HEK293 (cell line): ENCODE measurements around the gene FIGN.

Source experiments
- CTCF ChIA-PET: fragments of 350-600 bp; formaldehyde crosslinking; extraction: SDS; loops from one replicate; lab custom pipeline; 2021; ENCODE audit warnings: antibody characterized with exemption; lab: Yijun Ruan, JAX
- POLR2A ChIA-PET: fragments of 300-600 bp; formaldehyde crosslinking; extraction: SDS; loops from one replicate; lab custom pipeline; 2020; ENCODE audit warnings: antibody characterized with exemption, inconsistent platforms; lab: Yijun Ruan, JAX
- H3K27ac ChIP-seq: fragments of 200-500 bp; sonication (Bioruptor generic); 2 replicates; pipeline ENCODE4 v1.5.1; 2014; ENCODE audit warnings: low read depth, low read length, control low read depth, inconsistent platforms; ENCODE audit errors: extremely low read depth
- H3K36me3 ChIP-seq, 2 experiments: fragments of 200-500 bp in 1 of 2; sonication (Bioruptor generic) in 1 of 2; 1 replicate in 1 of 2; 2 replicates in 1 of 2; pipeline ENCODE4 v1.5.1; 2014 to 2017; ENCODE audit warnings: inconsistent platforms in 2 of 2, low read length in 2 of 2; ENCODE audit not compliant: control insufficient read depth in 2 of 2, insufficient read depth in 1 of 2
- H3K4me1 ChIP-seq: fragments of 200-500 bp; sonication (Bioruptor generic); 2 replicates; pipeline ENCODE4 v1.5.1; 2014; ENCODE audit warnings: mild to moderate bottlenecking, low read length, inconsistent platforms; ENCODE audit not compliant: control insufficient read depth, insufficient read depth
- H3K4me3 ChIP-seq: 2 replicates; pipeline ENCODE4 v1.5.1; 2011; ENCODE audit warnings: low read depth, mild to moderate bottlenecking, control low read depth, low read length, moderate library complexity
- H3K9me3 ChIP-seq: fragments of 200-500 bp; sonication (Bioruptor generic); 2 replicates; pipeline ENCODE4 v1.5.1; 2014; ENCODE audit warnings: low read depth, low read length, inconsistent platforms; ENCODE audit not compliant: control insufficient read depth, insufficient read depth
- FEZF1 ChIP-seq: fragments of 450-650 bp; formaldehyde crosslinking; IDR thresholded peaks from 2 replicates; pipeline ENCODE4 v1.5.1; 2016; ENCODE audit warnings: missing biosample characterization, missing genetic modification characterization
- INSM2 ChIP-seq: fragments of 450-650 bp; formaldehyde crosslinking; IDR thresholded peaks from 2 replicates; pipeline ENCODE4 v1.5.1; 2016; ENCODE audit warnings: missing biosample characterization, missing genetic modification characterization
- KLF9 ChIP-seq: fragments of 450-650 bp; formaldehyde crosslinking; IDR thresholded peaks from 2 replicates; pipeline ENCODE4 v1.5.1; 2016; ENCODE audit warnings: missing biosample characterization, missing genetic modification characterization, low read depth
- SALL2 ChIP-seq: fragments of 450-650 bp; formaldehyde crosslinking; IDR thresholded peaks from 2 replicates; pipeline ENCODE4 v1.5.0; 2017; ENCODE audit warnings: missing biosample characterization, mild to moderate bottlenecking, missing genetic modification characterization, borderline replicate concordance
- SETDB1 ChIP-seq: IDR thresholded peaks from one replicate; pipeline ENCODE4 v1.6.1; 2017; ENCODE audit warnings: mild to moderate bottlenecking, low read length, moderate library complexity, mixed read lengths; ENCODE audit not compliant: insufficient read length
- TCF7L2 ChIP-seq: IDR thresholded peaks from 2 replicates; pipeline ENCODE4 v1.6.1; 2011; ENCODE audit warnings: low read depth, mild to moderate bottlenecking, inconsistent platforms, low read length, moderate library complexity, borderline replicate concordance
- ZBTB8A ChIP-seq: fragments of 450-650 bp; formaldehyde crosslinking; IDR thresholded peaks from 2 replicates; pipeline ENCODE4 v1.5.1; 2016; ENCODE audit warnings: missing biosample characterization, missing genetic modification characterization
- ZFP3 ChIP-seq: fragments of 450-650 bp; formaldehyde crosslinking; IDR thresholded peaks from 2 replicates; pipeline ENCODE4 v1.5.1; 2016; ENCODE audit warnings: low read depth, missing biosample characterization, missing genetic modification characterization
- ZNF155 ChIP-seq: fragments of 450-650 bp; formaldehyde crosslinking; IDR thresholded peaks from 2 replicates; pipeline ENCODE4 v1.5.1; 2016; ENCODE audit warnings: missing biosample characterization, missing genetic modification characterization
- ZNF302 ChIP-seq: fragments of 450-650 bp; formaldehyde crosslinking; IDR thresholded peaks from 2 replicates; pipeline ENCODE4 v1.5.1; 2016; ENCODE audit warnings: missing biosample characterization, missing genetic modification characterization, low read depth
- ZNF394 ChIP-seq: fragments of 450-650 bp; formaldehyde crosslinking; IDR thresholded peaks from 2 replicates; pipeline ENCODE4 v1.5.1; 2016; ENCODE audit warnings: missing biosample characterization, missing genetic modification characterization, mild to moderate bottlenecking, moderate library complexity, borderline replicate concordance
- ZNF398 ChIP-seq: fragments of 450-650 bp; formaldehyde crosslinking; IDR thresholded peaks from 2 replicates; pipeline ENCODE4 v1.5.1; 2017; ENCODE audit warnings: missing biosample characterization, missing genetic modification characterization
- ZNF416 ChIP-seq: fragments of 450-650 bp; formaldehyde crosslinking; IDR thresholded peaks from 2 replicates; pipeline ENCODE4 v1.5.1; 2016; ENCODE audit warnings: missing biosample characterization, missing genetic modification characterization
- ZNF48 ChIP-seq: fragments of 450-650 bp; formaldehyde crosslinking; IDR thresholded peaks from 2 replicates; pipeline ENCODE4 v1.5.1; 2016; ENCODE audit warnings: missing biosample characterization, missing genetic modification characterization
- ZNF529 ChIP-seq: fragments of 450-650 bp; formaldehyde crosslinking; IDR thresholded peaks from 2 replicates; pipeline ENCODE4 v1.5.1; 2017; ENCODE audit warnings: missing genetic modification characterization, missing biosample characterization; ENCODE audit not compliant: insufficient replicate concordance
- ZNF560 ChIP-seq: fragments of 450-650 bp; formaldehyde crosslinking; IDR thresholded peaks from 2 replicates; pipeline ENCODE4 v1.5.1; 2017; ENCODE audit warnings: missing biosample characterization, missing genetic modification characterization, borderline replicate concordance
- ZNF600 ChIP-seq: fragments of 450-650 bp; formaldehyde crosslinking; IDR thresholded peaks from 2 replicates; pipeline ENCODE4 v1.5.1; 2016; ENCODE audit warnings: missing biosample characterization, missing genetic modification characterization
- ZNF707 ChIP-seq: fragments of 450-650 bp; formaldehyde crosslinking; IDR thresholded peaks from 2 replicates; pipeline ENCODE4 v1.5.1; 2016; ENCODE audit warnings: missing biosample characterization, missing genetic modification characterization
- ZNF747 ChIP-seq: fragments of 450-650 bp; formaldehyde crosslinking; IDR thresholded peaks from 2 replicates; pipeline ENCODE4 v1.5.1; 2016; ENCODE audit warnings: missing biosample characterization, missing genetic modification characterization
- ZNF776 ChIP-seq: fragments of 450-650 bp; formaldehyde crosslinking; IDR thresholded peaks from 2 replicates; pipeline ENCODE4 v1.5.0; 2017; ENCODE audit warnings: missing biosample characterization, missing genetic modification characterization, borderline replicate concordance
- ZNF792 ChIP-seq: fragments of 450-650 bp; formaldehyde crosslinking; IDR thresholded peaks from 2 replicates; pipeline ENCODE4 v1.5.1; 2016; ENCODE audit warnings: missing biosample characterization, missing genetic modification characterization
- ZNF837 ChIP-seq: fragments of 450-650 bp; formaldehyde crosslinking; IDR thresholded peaks from 2 replicates; pipeline ENCODE4 v1.5.1; 2016; ENCODE audit warnings: missing biosample characterization, missing genetic modification characterization
- TF ChIP-seq, protein P1 (sequence below): fragments of 450-650 bp; formaldehyde crosslinking; IDR thresholded peaks from 2 replicates; pipeline ENCODE4 v1.5.1; 2016; ENCODE audit warnings: missing biosample characterization, missing genetic modification characterization
- TF ChIP-seq, protein P2 (sequence below): fragments of 450-650 bp; formaldehyde crosslinking; IDR thresholded peaks from 2 replicates; pipeline ENCODE4 v1.5.1; 2016; ENCODE audit warnings: missing biosample characterization, missing genetic modification characterization

Gene FIGN

GRCh38 chr2:163607630-163608029 is 128.2 kb downstream of the FIGN start:
- no peak overlapping the region for H3K4me3 ChIP-seq
- peaks cover 4% of the 10 kb centered on the region; the same call in 1 of the 2 replicates for H3K4me1 ChIP-seq
- no peak overlapping the region for H3K27ac ChIP-seq
- TF ChIP-seq KLF9: no peak
- TF ChIP-seq, protein P1, sequence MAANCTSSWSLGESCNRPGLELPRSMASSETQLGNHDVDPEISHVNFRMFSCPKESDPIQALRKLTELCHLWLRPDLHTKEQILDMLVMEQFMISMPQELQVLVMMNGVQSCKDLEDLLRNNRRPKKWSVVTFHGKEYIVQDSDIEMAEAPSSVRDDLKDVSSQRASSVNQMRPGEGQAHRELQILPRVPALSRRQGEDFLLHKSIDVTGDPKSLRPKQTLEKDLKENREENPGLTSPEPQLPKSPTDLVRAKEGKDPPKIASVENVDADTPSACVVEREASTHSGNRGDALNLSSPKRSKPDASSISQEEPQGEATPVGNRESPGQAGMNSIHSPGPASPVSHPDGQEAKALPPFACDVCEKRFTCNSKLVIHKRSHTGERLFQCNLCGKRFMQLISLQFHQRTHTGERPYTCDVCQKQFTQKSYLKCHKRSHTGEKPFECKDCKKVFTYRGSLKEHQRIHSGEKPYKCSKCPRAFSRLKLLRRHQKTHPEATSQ (tag by site-specific recombination): no peak
- no peak for TF ChIP-seq SALL2 (tag by site-specific recombination)
- TF ChIP-seq ZNF48 (tag by site-specific recombination): no peak
- no peak for TF ChIP-seq ZNF560 (tag by site-specific recombination)
- no peak for TF ChIP-seq ZNF529 (tag by site-specific recombination)
- TF ChIP-seq ZFP3 (tag by site-specific recombination): no peak
- no peak for TF ChIP-seq ZNF416 (tag by site-specific recombination)
- TF ChIP-seq, protein P2, sequence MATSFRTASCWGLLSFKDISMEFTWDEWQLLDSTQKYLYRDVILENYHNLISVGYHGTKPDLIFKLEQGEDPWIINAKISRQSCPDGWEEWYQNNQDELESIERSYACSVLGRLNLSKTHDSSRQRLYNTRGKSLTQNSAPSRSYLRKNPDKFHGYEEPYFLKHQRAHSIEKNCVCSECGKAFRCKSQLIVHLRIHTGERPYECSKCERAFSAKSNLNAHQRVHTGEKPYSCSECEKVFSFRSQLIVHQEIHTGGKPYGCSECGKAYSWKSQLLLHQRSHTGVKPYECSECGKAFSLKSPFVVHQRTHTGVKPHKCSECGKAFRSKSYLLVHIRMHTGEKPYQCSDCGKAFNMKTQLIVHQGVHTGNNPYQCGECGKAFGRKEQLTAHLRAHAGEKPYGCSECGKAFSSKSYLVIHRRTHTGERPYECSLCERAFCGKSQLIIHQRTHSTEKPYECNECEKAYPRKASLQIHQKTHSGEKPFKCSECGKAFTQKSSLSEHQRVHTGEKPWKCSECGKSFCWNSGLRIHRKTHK: no peak
- TF ChIP-seq ZNF837: no peak
- TF ChIP-seq FEZF1: no peak
- POLR2A ChIA-PET: no interaction called here
- CTCF ChIA-PET: no interaction called here
- peaks cover 0 to 15% of the 10 kb centered on the region in 2 experiments; a peak in 1 of 3 replicates for H3K36me3 ChIP-seq
- H3K9me3 ChIP-seq: no peaks in the 10 kb centered on the region

DNA sequence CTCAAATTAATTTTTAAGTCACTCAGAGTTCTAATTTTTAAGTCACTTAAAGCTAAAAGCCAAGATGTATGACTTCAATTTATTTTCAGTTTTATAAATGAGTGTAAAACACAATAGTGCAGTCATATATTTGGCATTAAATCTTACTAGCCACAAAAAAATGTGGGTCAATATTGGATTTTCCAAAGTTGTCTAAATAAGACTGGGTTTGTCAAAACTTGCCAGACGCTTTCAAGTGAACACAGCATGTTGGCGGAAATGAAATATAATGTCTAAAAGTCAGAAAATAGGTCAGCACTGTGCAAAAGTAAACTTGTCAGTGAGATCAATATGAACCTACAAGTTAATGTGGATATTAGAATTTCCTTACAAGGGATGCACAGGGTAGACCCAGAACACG is 128.9 kb downstream of the FIGN start:
- Histone ChIP-seq H3K4me3 (no peak overlapping the region), H3K9me3 (no peaks in the 10 kb centered on the region), H3K36me3 (peaks cover 0 to 15% of the 10 kb centered on the region in 2 experiments; a peak in 1 of 3 replicates), H3K27ac (no peak overlapping the region), H3K4me1 (peaks cover 4% of the 10 kb centered on the region; the same call in 1 of the 2 replicates)
- POLR2A ChIA-PET: no interaction called here
- CTCF ChIA-PET: no interaction called here
- TF ChIP-seq INSM2 (no peak), ZNF792 (tag by site-specific recombination) (no peak), TCF7L2 (no peak), ZBTB8A (tag by site-specific recombination) (no peak), ZNF600 (tag by site-specific recombination) (no peak), SETDB1 (no peak), ZNF48 (tag by site-specific recombination) (no peak), ZNF707 (no peak), ZNF302 (no peak)

- Histone ChIP-seq H3K27ac (no peak overlapping the region), H3K36me3 (peaks cover 0 to 7% of the 10 kb centered on the region in 2 experiments; a peak in 1 of 3 replicates), H3K9me3 (no peaks in the 10 kb centered on the region), H3K4me3 (no peak overlapping the region), H3K4me1 (peaks cover 4% of the 10 kb centered on the region; the same call in 1 of the 2 replicates)
- CTCF ChIA-PET: no interaction called here
- POLR2A ChIA-PET: no interaction called here
- TF ChIP-seq ZNF398 (tag by site-specific recombination) (no peak), ZNF394 (tag by site-specific recombination) (no peak), KLF9 (no peak), ZNF747 (tag by site-specific recombination) (no peak), ZNF776 (tag by site-specific recombination) (no peak), ZNF155 (tag by site-specific recombination) (no peak)
Observed at GRCh38 chr2:163605779-163606178, 130.0 kb downstream of the FIGN start.
